H1 (cell line): ENCODE measurements around the gene ARHGAP4. TPM values are rescaled to one million over a fixed set of nuclear protein-coding genes. Genes with fewer than 3 reads are reported as not detected.

Experiments
- BRCA1 ChIP-seq: IDR thresholded peaks from 2 replicates; pipeline ENCODE4 v1.6.1; 2012; ENCODE audit warnings: low read depth, low read length, improper control_type of control experiment
- CBX8 ChIP-seq: fragments of 300-800, 300-1000 bp; sonication (generic); IDR thresholded peaks from 2 replicates; pipeline ENCODE4 v1.7.1; 2016; ENCODE audit warnings: low read depth, low read length, borderline replicate concordance
- FOSL1 ChIP-seq: IDR thresholded peaks from 2 replicates; pipeline ENCODE4 v1.6.1; 2011; ENCODE audit warnings: mild to moderate bottlenecking, low read depth, low read length, moderate library complexity; ENCODE audit not compliant: insufficient read depth
- KDM4A ChIP-seq: IDR thresholded peaks from one replicate; pipeline ENCODE4 v1.7.1; 2012; ENCODE audit warnings: low read depth, mild to moderate bottlenecking, moderate library complexity, low read length, inconsistent platforms; ENCODE audit not compliant: severe bottlenecking
- MAX ChIP-seq: IDR thresholded peaks from 2 replicates; pipeline ENCODE4 v1.6.1; 2012; ENCODE audit warnings: inconsistent platforms
- SRF ChIP-seq: IDR thresholded peaks from 2 replicates; pipeline ENCODE4 v1.6.1; 2011; ENCODE audit warnings: mild to moderate bottlenecking, low read depth, low read length, moderate library complexity
- ZNF274 ChIP-seq: IDR thresholded peaks from 2 replicates; pipeline ENCODE4 v1.7.0; 2012; ENCODE audit warnings: low read length, borderline replicate concordance; ENCODE audit errors: extremely low read depth
- polyA plus RNA-seq, 7 experiments: library from polyadenylated mRNA; depleted of rRNA in 3 of 7; stranded (reverse) in 5 of 7; unstranded in 2 of 7; fragments of >200 nt in 5 of 7; fragments of 200-250 nt in 2 of 7; gene quantifications; 1 replicate in 5 of 7; 2 replicates in 1 of 7; 4 replicates in 1 of 7; pipeline versions ENCODE4 v1.2.1 to v1.2.3, GENCODE V29; 2011 to 2013; ENCODE audit warnings: missing spikeins in 2 of 7, mixed read lengths in 2 of 7
- total RNA-seq: library from RNA; stranded (reverse); fragmentation: NEBNext Ultra II Directional; extraction: Animal tissue kit (Norgen Biotek cat#: 25700); gene quantifications from 2 replicates; pipeline ENCODE4 v1.2.1, GENCODE V29; 2021
- TF ChIP-seq, protein P1 (sequence below): IDR thresholded peaks from 2 replicates; pipeline ENCODE4 v1.6.1; 2011; ENCODE audit warnings: low read depth, mild to moderate bottlenecking, low read length; ENCODE audit not compliant: insufficient read depth

The ARHGAP4 gene
- total and polyA plus RNA-seq, 2 of the 8 experiments (the other 6 are each of a cell fraction or from before 2014, with no cell fraction given): 23.9 to 26.0 TPM

GRCh38 chrX:153966283-153966688, 40.2 kb upstream of the ARHGAP4 start (continued):
- TF ChIP-seq SRF: no peak
- TF ChIP-seq, protein P1, sequence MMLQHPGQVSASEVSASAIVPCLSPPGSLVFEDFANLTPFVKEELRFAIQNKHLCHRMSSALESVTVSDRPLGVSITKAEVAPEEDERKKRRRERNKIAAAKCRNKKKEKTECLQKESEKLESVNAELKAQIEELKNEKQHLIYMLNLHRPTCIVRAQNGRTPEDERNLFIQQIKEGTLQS: no peak
- no peak for TF ChIP-seq ZNF274
- no peak for TF ChIP-seq MAX
- TF ChIP-seq BRCA1: no peak
- TF ChIP-seq FOSL1: no peak
- no peak for TF ChIP-seq CBX8
- no peak for TF ChIP-seq KDM4A
